ENCODE results near the gene RBAK.

The RBAK gene

DNA sequence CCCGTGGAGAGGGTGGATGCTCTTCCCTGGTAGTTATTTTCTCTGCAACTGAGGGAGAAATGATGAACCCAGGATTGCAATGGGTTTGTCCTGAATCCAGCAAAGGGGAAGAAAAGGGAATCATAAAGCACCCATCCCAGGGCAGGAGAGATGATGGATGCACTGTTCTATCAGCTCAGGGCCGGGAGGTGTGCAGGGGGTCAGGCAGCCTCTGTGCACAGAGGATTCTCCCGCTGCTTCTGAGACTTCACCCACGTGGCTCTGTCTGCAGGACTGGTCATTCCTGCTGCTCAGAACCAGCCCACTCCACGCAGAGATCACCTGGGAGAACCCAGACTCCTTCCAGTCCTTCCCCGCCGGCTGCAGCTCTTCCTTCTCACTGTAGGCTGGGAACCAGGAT is 70.7 kb downstream of the RBAK start:
- TF ChIP-seq, protein P1, sequence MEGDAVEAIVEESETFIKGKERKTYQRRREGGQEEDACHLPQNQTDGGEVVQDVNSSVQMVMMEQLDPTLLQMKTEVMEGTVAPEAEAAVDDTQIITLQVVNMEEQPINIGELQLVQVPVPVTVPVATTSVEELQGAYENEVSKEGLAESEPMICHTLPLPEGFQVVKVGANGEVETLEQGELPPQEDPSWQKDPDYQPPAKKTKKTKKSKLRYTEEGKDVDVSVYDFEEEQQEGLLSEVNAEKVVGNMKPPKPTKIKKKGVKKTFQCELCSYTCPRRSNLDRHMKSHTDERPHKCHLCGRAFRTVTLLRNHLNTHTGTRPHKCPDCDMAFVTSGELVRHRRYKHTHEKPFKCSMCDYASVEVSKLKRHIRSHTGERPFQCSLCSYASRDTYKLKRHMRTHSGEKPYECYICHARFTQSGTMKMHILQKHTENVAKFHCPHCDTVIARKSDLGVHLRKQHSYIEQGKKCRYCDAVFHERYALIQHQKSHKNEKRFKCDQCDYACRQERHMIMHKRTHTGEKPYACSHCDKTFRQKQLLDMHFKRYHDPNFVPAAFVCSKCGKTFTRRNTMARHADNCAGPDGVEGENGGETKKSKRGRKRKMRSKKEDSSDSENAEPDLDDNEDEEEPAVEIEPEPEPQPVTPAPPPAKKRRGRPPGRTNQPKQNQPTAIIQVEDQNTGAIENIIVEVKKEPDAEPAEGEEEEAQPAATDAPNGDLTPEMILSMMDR (conservative IDR thresholded peaks at IDR 0.05; ENCODE audit: low read depth, low read length): no peak
- no peak for DNase-seq (ENCODE audit: low read depth)
- H3K4me3 ChIP-seq (ENCODE audit: low read depth, low read length): no peak overlapping the region

DNA sequence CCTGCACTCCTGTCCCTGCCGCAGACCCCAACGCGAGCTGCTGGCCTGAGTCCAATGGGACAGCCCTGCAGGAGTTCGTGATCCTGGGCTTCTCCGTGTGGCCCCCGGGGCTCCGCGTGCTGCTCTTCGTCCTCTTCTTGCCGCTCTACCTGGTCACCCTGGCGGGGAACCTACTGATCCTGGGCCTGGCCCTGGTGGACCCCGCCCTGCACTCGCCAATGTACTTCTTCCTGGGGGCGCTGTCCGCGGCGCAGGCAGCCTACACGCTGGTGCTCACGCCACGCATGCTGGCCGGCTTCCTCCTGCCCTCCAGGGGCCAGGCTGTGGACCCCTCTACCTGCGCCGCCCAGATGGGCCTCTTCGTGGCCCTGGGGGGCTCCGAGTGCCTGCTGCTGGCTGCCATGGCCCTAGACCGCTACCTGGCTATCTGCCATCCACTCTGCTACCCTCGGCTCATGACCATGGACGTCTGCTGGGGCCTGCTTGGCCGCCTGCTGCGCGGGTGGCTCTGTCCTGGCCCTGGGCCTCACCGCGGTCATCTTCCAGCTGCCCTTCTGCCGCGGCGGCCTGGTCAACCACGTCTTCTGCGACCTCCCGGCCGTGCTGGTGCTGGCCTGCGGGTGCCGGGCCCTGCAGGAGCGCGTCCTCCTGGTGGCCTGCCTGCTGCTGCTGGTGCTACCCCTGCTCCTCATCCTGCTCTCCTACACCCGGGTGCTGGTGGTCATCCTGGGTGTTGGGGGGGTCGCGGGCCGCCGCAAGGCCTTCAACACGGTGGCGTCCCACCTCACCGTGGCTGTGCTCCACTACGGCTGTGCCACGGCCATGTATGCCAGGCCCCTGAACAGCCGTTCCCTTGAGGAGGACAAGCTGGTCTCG is 71.7 kb downstream of the RBAK start:
- no peak overlapping the region for H3K4me3 ChIP-seq (ENCODE audit: low read depth, low read length)
- TF ChIP-seq, protein P1 (conservative IDR thresholded peaks at IDR 0.05; ENCODE audit: low read depth, low read length): no peak
- DNase-seq (ENCODE audit: low read depth): no peak
